Ascending aorta (tissue), 2 donors: ENCODE results near the gene SPDEF. TPM values are rescaled to one million over a fixed set of nuclear protein-coding genes. Genes with fewer than 3 reads are reported as not detected.

Source experiments
- DNase-seq, 2 donors: peaks; one replicate each; pipeline ENCODE4 v3.0.0-alpha.2; 2019; ENCODE audit warnings: low spot score in 2 of 2
- H3K27ac ChIP-seq, 2 donors: fragments of 200-600 bp; sonication (generic); one replicate each; pipeline ENCODE4 v1.5.1; 2016 to 2017; ENCODE audit warnings: mild to moderate bottlenecking in 1 of 2
- H3K27me3 ChIP-seq: fragments of 200-600 bp; sonication (generic); one replicate; pipeline ENCODE4 v1.5.1; 2017
- H3K36me3 ChIP-seq, 2 donors: fragments of 200-600 bp; sonication (generic); one replicate each; pipeline ENCODE4 v1.5.1; 2016
- H3K4me1 ChIP-seq, 2 donors: fragments of 200-600 bp; sonication (generic); one replicate each; pipeline ENCODE4 v1.5.1; 2016 to 2017; ENCODE audit warnings: mild to moderate bottlenecking in 1 of 2
- H3K4me3 ChIP-seq, 2 donors: fragments of 200-600 bp; sonication (generic); one replicate each; pipeline ENCODE4 v1.5.1; 2016 to 2017; ENCODE audit warnings: mild to moderate bottlenecking in 1 of 2
- H3K9me3 ChIP-seq, 2 donors: fragments of 200-600 bp; sonication (generic); one replicate each; pipeline ENCODE4 v1.5.1; 2016
- intact Hi-C: fragments of 100-400 bp; cut with DNase I; formaldehyde crosslinking; loops from one replicate; pipeline ENCODE4 v1.15.1; 2023
- total RNA-seq: library from RNA; depleted of rRNA; stranded (reverse); fragments of >200 nt; gene quantifications from one replicate; pipeline ENCODE4 v1.1.0, GENCODE V29; 2016
- TF ChIP-seq, protein P1 (sequence below), 3 experiments: fragments of 200-600 bp in 2 of 3; fragments of 450-650 bp in 1 of 3; sonication (generic) in 2 of 3; IDR thresholded peaks; one replicate each; pipeline ENCODE4 v1.5.1; 2016 to 2019; ENCODE audit warnings: antibody characterized with exemption in 3 of 3, mild to moderate bottlenecking in 1 of 3, moderate library complexity in 1 of 3

The SPDEF gene
- not detected for total RNA-seq

DNA sequence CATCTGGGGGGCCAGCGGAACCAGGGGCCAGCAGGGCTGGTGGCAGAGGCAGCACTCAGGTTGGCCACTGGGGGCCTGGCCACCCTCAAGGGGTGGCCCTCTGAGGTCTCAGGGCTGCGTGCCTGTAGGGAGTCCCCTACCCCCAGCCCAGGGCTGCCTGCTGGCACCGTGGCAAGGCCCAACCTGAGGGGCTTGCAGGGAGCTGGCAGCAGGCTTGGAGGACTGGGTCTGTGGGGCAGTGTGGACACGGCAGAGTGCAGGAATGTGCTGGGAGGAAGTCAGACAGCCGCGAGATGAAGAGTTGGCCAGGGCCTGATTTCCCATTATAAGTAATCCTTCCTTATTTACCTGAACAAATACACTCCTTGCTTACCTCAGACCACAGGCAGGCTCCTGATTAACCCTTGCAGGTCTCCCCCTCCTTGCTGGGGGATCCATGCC is at the start of gene SPDEF:
TSS of gene SPDEF (minus strand) at position 299 of the 441 bp plus-strand sequence. CDS start 11,874 bp downstream, outside the sequence.
- no peaks in the 10 kb centered on the region for H3K27me3 ChIP-seq
- H3K36me3 ChIP-seq = no peaks in the 10 kb centered on the region
- no peak within 1 kb of the TSS for H3K4me3 ChIP-seq
- intact Hi-C loops = no loop called here
- H3K27ac ChIP-seq = no peak within 1 kb of the TSS
- H3K4me1 ChIP-seq = no peaks in the 10 kb centered on the region
- peaks cover 0 to 4% of the 10 kb centered on the region in 2 donors for H3K9me3 ChIP-seq
- no peak for DNase-seq
- TF ChIP-seq, protein P1, sequence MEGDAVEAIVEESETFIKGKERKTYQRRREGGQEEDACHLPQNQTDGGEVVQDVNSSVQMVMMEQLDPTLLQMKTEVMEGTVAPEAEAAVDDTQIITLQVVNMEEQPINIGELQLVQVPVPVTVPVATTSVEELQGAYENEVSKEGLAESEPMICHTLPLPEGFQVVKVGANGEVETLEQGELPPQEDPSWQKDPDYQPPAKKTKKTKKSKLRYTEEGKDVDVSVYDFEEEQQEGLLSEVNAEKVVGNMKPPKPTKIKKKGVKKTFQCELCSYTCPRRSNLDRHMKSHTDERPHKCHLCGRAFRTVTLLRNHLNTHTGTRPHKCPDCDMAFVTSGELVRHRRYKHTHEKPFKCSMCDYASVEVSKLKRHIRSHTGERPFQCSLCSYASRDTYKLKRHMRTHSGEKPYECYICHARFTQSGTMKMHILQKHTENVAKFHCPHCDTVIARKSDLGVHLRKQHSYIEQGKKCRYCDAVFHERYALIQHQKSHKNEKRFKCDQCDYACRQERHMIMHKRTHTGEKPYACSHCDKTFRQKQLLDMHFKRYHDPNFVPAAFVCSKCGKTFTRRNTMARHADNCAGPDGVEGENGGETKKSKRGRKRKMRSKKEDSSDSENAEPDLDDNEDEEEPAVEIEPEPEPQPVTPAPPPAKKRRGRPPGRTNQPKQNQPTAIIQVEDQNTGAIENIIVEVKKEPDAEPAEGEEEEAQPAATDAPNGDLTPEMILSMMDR (IDR thresholded peaks at IDR 0.05) = no peak

GRCh38 chr6:34603707-34604106 is 47.6 kb upstream of the SPDEF start:
- Histone ChIP-seq H3K9me3 (no peaks in the 10 kb centered on the region), H3K27me3 (no peaks in the 10 kb centered on the region), H3K27ac (no peak overlapping the region), H3K36me3 (peaks cover 0 to 19% of the 10 kb centered on the region in 2 donors), H3K4me3 (no peak overlapping the region), H3K4me1 (peaks cover 5 to 8% of the 10 kb centered on the region in 2 donors)
- intact Hi-C loops = loop anchor here (10.0 kb wide), 1 partner anchor 439 kb away; no protein-coding TSS in a partner anchor
- TF ChIP-seq, protein P1 (IDR thresholded peaks at IDR 0.05) = no peak
- no peak for DNase-seq

GRCh38 chr6:34602318-34603111 is 46.4 kb upstream of the SPDEF start:
- Histone ChIP-seq H3K4me1 (peaks cover 5 to 19% of the 10 kb centered on the region in 2 donors), H3K27me3 (no peaks in the 10 kb centered on the region), H3K36me3 (peaks cover 0 to 19% of the 10 kb centered on the region in 2 donors), H3K27ac (no peak overlapping the region), H3K4me3 (no peak overlapping the region), H3K9me3 (no peaks in the 10 kb centered on the region)
- TF ChIP-seq, protein P1 (IDR thresholded peaks at IDR 0.05) = no peak
- intact Hi-C loops = loop anchor here (10.0 kb wide), 1 partner anchor 438 kb away; no protein-coding TSS in a partner anchor
- no peak for DNase-seq

- intact Hi-C loops = loop anchor here (10.0 kb wide), 1 partner anchor 437 kb away; no protein-coding TSS in a partner anchor
- peaks cover 0 to 19% of the 10 kb centered on the region in 2 donors for H3K36me3 ChIP-seq
- H3K9me3 ChIP-seq = no peaks in the 10 kb centered on the region
- H3K4me3 ChIP-seq = no peak overlapping the region
- no peak for DNase-seq
- no peaks in the 10 kb centered on the region for H3K27me3 ChIP-seq
- H3K27ac ChIP-seq = no peak overlapping the region
- TF ChIP-seq, protein P1 (IDR thresholded peaks at IDR 0.05) = no peak
- peaks cover 5 to 23% of the 10 kb centered on the region in 2 donors for H3K4me1 ChIP-seq
These were observed 45.6 kb upstream of the SPDEF start for GRCh38 chr6:34601706-34602105.

DNA sequence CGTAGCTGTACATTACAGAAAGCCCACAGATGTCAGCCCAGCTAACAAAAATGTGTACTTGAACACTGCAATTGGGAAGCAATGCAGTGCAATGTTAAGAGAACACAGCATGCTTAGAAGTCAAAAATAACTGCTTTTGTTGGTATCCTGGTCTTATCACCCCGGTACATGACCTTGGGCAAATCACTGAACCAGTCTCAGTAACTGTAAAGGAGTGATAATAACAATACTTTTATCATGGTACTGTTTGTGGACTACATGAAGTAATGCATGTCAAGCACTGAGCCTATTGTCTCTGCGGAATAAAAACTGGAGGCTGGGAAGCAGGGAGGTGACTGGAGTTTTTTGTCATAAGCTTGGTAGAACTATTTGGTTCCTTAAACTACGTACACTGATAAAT is 44.7 kb upstream of the SPDEF start:
- TF ChIP-seq, protein P1 (IDR thresholded peaks at IDR 0.05) = no peak
- DNase-seq = no peak
- Histone ChIP-seq H3K4me3 (no peak overlapping the region), H3K27me3 (no peaks in the 10 kb centered on the region), H3K36me3 (peaks cover 0 to 11% of the 10 kb centered on the region in 2 donors), H3K27ac (no peak overlapping the region), H3K9me3 (no peaks in the 10 kb centered on the region), H3K4me1 (peaks cover 5 to 23% of the 10 kb centered on the region in 2 donors)
- intact Hi-C loops = loop anchor here (10.0 kb wide), 1 partner anchor 436 kb away; no protein-coding TSS in a partner anchor
